ENCODE results near the gene SPDYE6.
"Not testable (repeated sequence)": the region's sequence is repeated elsewhere in the genome, so short reads cannot be mapped to it uniquely, and the experiment has no call there.

SPDYE6 gene

DNA sequence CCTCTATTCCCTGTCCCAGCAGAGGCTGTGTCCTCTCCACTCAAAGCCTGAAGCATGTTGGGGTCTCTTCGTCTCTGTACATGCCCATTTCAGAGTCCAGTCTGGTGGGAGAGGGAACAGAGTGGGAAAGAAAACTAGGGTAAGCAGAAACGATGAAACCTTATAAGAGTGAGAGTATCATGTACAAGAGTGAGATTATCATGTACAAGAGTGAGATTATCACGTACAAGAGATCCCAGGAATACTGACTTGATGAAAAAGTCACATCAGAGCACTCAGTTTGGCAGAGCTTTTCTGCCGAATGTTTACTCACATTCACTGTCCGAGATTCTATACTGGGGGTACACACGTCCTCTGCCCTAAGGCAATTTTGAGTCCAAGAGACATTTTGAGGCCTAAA is at the start of gene SPDYE6:
Gene SPDYE6 (minus strand): TSS at position 101 of the 400 bp plus-strand sequence. CDS start 421 bp downstream, outside the sequence.
- not testable (repeated sequence) for DNase-seq

DNA sequence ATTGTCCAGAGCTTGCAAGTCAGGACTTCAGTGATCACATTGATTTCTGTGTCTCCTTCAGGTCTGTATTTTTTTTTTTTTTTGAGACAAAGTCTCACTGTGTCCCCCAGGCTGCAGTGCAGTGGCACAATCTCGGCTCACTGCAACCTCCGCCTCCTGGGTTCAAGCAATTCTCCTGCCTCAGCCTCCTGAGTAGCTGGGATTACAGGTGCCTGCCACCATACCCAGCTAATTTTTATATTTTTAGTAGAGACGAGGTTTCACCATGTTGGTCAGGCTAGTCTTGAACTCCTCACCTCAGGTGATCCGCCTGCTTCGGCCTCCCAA is 48.6 kb upstream of the SPDYE6 start:
- not testable (repeated sequence) for DNase-seq

GRCh38 chr7:102404005-102404861 is 48.0 kb upstream of the SPDYE6 start:
- DNase-seq, result peak; percentile 52

DNA sequence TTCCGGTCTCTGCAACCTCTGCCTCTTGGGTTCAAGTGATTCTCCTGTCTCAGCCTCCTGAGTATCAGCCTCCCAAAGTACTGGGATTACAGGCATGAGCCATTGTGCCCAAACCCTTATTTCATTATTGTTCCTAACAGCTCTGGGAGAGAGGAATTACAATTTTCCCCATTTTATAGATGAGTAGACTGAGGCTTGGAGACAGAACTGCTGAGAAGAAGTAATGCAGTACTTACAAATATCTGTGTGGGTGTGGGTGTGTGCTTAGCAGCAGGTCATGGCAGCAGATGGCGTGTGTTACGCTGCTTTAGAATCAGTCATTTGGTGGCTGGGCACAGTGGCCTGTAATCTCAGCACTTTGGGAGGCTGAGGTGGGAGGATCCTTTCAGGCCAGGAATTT is 47.3 kb upstream of the SPDYE6 start:
- DNase-seq, result no peak

DNA sequence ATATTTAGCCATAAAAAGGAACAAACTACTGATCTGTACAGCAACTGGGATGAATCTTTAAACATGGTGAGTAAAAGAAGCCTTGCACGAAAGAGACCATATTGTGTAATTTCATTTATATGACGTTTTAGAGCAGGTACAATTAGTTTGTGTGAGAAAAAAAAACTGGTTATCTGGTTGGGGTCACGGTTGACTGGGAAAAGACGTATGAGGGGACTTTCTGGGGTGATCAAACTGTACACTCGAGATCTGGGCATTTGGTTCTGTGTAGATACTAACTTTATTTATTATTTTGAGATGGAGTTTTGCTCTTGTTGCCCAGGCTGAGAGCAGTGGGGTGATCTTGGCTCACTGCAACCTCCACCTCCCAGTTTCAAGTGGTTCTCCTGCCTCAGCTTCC is 44.1 kb upstream of the SPDYE6 start:
- DNase-seq, result no peak

DNA sequence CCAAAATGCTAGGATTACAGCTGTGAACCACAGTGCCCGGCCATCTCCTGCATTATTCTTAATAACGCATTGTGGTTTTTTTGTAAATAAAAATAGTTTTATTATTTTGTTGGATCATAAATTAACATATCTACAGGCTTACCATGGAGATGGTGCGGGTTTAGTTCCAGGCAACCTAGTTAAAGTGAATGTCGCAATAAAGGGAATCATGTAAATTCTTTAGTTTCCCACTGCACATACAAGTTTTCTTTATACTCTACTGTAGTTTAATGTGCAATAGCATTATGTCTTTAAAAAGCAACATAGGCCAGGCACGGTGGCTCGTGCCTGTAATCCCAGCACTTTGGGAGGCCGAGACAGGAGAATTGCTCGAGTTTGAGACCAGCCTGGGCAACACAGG is 42.3 kb upstream of the SPDYE6 start:
- no peak for DNase-seq

GRCh38 chr7:102396710-102397019 is 40.4 kb upstream of the SPDYE6 start:
- DNase-seq, result no peak

- DNase-seq, result peak; percentile 88
Measured at GRCh38 chr7:102395873-102396709, 39.8 kb upstream of the SPDYE6 start, which contains the start of gene PRKRIP1. TSS of gene PRKRIP1 (plus strand) at chr7:102396363. CDS start at chr7:102396412, 49 bp downstream.

- DNase-seq, result no peak
Measured at GRCh38 chr7:102395592-102395872, 39.3 kb upstream of the SPDYE6 start.

DNA sequence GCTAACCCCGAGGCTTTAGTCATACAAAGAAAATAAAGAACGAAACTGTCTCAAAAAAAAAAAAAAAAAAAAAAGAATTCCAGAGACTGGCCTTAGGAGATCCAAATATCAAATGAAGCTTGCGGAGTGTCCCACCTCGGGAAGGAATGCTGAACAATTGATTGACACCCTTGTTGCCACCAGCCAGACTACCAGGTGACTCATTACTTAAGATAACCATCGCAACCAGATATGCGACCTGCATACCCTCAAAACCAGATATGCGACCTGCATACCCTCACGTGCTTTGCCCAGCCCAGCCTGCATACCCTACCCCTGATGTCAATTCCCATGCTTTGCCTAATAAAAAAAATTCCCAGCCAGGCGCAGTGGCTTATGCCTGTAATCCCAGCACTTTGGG is 37.2 kb upstream of the SPDYE6 start:
- no peak for DNase-seq

DNA sequence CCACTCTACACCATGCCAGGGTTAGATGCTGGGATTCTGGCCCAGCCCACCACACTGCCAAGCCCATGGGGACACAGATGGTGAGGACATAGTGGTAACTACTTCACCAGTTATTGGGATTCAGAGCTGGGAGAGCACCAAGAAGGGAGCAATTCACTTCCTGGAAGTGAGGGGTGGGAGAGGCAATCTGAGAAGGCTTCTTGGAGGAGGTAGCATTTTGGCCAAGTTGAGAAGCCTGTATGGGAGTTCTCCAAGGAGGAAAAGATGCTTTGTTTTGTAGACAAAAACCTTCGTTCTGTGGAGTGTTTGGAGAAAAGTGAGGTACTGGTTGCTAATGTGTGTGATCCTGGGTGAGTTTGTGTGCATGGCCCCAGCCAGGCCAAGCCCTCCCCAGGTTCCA is 36.1 kb upstream of the SPDYE6 start:
- DNase-seq, result no peak

DNA sequence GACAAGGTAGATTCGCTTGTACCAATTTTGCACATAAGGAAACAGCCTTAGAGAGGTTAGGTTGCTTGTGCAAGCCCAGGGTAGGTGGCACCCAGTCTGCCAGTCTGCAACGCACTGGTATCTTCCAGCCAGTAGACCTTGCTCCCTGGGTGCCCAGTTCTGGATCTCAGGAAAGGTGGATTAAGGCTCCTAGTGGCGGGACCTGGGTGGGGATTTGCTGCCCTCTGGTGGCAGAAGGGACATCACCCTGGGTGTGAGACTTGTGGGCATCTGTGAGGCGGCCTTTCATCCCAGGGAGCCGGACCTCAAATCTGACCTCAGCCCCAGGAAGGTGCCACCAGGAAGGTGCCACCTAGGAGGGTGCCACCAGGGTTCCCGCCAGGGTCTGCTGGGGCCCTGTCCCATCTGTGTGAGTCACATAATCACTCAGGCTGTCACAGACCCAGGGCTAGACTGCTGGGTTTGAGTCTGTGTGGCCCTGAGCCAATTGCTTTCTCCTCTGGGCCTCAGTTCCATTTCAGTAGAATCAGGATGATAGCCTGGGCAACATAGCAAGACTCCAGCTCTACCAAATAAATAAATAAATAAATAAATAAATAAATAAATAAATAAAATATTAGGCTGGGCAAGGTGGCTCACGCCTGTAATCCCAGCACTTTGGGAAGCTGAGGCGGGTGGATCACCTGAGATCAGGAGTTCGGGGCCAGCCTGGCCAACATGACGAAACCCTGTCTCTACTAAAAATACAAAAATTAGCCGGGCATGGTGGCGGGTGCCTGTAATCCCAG is 34.6 kb upstream of the SPDYE6 start:
- DNase-seq, result peak; percentile 77

- DNase-seq, result no peak
Measured at GRCh38 chr7:102389810-102390209, 33.6 kb upstream of the SPDYE6 start.

DNA sequence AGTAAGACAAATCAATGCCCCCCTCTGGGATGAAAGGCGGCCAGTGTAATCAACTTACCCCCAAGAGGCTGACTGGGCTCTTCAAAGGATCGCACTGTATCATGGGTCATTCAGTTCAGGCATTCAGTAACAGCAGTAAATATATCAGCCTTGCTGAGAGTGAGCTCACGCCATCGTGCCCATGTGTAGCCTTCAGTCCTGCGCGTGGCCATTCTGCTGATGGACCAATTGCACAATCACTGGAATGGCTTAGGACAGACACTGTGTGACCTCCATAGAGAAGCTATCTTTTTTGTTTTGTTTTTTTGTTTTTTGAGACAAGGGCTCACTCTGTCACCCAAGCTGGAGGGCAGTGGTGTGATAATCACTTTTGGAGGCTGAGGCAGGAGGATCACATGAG is 30.8 kb upstream of the SPDYE6 start:
- no peak for DNase-seq

GRCh38 chr7:102381696-102382425 is 25.6 kb upstream of the SPDYE6 start:
- DNase-seq, result not testable (repeated sequence)

DNA sequence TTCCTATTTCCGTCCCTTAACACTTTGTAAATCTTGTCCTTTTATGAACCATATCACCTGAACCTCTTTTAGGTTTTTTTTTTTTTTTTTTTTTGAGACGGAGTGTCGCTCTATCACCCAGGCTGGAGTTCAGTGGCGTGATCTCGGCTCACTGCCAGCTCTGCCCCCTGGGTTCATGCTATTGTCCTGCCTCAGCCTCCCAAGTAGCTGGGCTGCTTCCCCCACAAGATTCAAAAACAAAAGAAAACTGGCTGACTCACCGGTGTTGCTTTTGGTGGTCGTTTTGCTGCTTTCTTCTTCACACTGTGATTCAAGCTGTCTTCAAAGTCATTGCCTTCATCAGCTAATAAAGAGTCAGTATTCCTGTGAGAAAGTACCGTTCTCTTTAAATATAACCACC is 24.6 kb upstream of the SPDYE6 start:
- not testable (repeated sequence) for DNase-seq

GRCh38 chr7:102376964-102377466 is 20.8 kb upstream of the SPDYE6 start:
- no peak for DNase-seq

- DNase-seq, result not testable (repeated sequence)
Measured at GRCh38 chr7:102372796-102373195, 16.6 kb upstream of the SPDYE6 start.

DNA sequence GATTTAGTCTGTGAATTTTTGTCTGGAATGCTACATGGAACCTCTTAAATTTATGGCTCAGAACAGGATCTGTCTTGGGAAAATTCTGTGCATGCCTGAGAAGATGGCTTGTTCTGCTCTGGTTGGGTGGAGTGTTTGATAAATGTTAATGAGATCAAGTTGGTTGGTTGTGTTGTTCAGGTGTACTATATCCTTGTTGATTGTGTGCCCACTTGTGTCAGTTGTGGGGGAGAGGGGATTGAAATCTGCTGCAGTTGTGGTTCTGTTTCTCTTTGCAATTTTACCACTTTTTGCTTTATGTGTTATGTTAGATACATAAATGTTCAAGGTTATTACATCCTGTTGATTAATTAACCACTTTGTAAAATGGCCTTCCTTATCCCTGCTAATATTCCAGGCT is 13.8 kb upstream of the SPDYE6 start:
- not testable (repeated sequence) for DNase-seq

- DNase-seq, result not testable (repeated sequence)
Measured at GRCh38 chr7:102365390-102365789, 9.1 kb upstream of the SPDYE6 start.

GRCh38 chr7:102364394-102364886 is 8.2 kb upstream of the SPDYE6 start:
- DNase-seq, result peak; percentile 5

Data from activated CD4-positive, alpha-beta T cell treated with anti-CD3 and anti-CD28 coated beads for 48 hours (primary cell).